GM19099 (cell line): ENCODE results near the gene BFAR.
"Not testable (repeated sequence)": the region's sequence is repeated elsewhere in the genome, so short reads cannot be mapped to it uniquely, and the experiment has no call there.

ENCODE experiments used
- POLR2A ChIP-seq: IDR thresholded peaks from 3 replicates; pipeline ENCODE4 v1.6.1; 2011; ENCODE audit warnings: low read depth; ENCODE audit not compliant: insufficient read length; ENCODE audit errors: extremely low read depth

Gene BFAR

GRCh38 chr16:14676633-14677032 is 43.9 kb downstream of the BFAR start:
- no peak for TF ChIP-seq POLR2A

- no peak for TF ChIP-seq POLR2A
These were observed 44.9 kb downstream of the BFAR start for GRCh38 chr16:14677627-14678026.

- no peak for TF ChIP-seq POLR2A
These were observed 46.2 kb downstream of the BFAR start for GRCh38 chr16:14678748-14679497.

GRCh38 chr16:14681115-14681514 is 48.4 kb downstream of the BFAR start:
- no peak for TF ChIP-seq POLR2A

- TF ChIP-seq POLR2A, result no peak
These were observed 49.4 kb downstream of the BFAR start for GRCh38 chr16:14682121-14682520.

- not testable (repeated sequence) for TF ChIP-seq POLR2A
These were observed 61.4 kb downstream of the BFAR start, which contains the start of gene PLA2G10 for GRCh38 chr16:14694129-14694528. Gene PLA2G10, minus strand, starts transcription at chr16:14694308. Its CDS starts 79 bp downstream, at chr16:14694229.

GRCh38 chr16:14703156-14704011 is 70.6 kb downstream of the BFAR start, which contains the start of gene NPIPA3:
Gene NPIPA3, plus strand, starts transcription at chr16:14703411. Its CDS starts 5,533 bp downstream, at chr16:14708944.
- TF ChIP-seq POLR2A, result not testable (repeated sequence)
